ENCODE results near the gene FZD2. TPM values are rescaled to one million over a fixed set of nuclear protein-coding genes. Genes with fewer than 3 reads are reported as not detected.

Gene FZD2
- total and polyA plus RNA-seq, 2 of the 13 experiments (the other 11 are each of a cell fraction or from before 2014, with no cell fraction given): 0.07 to 0.13 TPM

DNA sequence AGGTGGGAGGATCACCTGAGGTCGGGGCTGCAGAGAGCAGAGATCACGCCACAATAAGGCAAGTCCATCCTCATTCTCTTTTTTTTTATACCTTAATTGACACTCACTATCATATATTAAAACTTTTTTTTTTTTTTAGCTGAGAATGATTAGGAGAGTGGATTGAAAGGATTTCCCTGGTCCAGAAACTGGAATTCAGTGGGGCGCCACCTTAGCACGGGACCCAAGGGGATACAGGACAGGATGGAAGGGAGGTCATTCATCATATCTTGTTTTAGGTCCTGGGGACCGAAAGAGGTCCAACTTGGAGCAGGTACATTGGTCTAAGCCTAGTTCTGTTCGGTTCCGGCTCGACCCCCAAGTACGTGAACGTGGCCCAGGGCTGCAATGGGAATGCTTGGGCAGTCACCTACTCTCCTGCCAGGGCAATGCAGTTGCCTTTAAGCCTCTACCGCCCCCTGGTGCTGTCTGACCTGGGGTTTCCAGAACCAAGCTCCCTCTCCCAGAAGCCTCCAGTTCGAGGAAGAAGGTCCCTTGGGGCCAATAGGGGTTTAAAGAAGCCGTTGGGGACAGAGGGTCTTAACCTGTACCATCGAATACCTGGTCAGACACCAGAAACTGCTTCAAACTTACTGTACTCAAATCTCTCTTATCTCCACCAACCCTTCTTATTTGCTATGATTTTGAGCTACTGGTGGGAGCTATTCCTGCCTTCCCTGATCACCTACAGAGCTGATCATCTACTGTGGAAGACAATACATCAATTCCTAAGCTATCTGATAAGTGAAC is 34.2 kb upstream of the FZD2 start (continued):
- TF ChIP-seq, protein P1, sequence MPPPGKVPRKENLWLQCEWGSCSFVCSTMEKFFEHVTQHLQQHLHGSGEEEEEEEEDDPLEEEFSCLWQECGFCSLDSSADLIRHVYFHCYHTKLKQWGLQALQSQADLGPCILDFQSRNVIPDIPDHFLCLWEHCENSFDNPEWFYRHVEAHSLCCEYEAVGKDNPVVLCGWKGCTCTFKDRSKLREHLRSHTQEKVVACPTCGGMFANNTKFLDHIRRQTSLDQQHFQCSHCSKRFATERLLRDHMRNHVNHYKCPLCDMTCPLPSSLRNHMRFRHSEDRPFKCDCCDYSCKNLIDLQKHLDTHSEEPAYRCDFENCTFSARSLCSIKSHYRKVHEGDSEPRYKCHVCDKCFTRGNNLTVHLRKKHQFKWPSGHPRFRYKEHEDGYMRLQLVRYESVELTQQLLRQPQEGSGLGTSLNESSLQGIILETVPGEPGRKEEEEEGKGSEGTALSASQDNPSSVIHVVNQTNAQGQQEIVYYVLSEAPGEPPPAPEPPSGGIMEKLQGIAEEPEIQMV (CRISPR knock-in tag; IDR thresholded peaks at IDR 0.05; ENCODE audit: low read depth): no peak
- TF ChIP-seq ZNF782 (CRISPR knock-in tag; IDR thresholded peaks at IDR 0.05; ENCODE audit: borderline replicate concordance): no peak
- TF ChIP-seq KDM2A (CRISPR knock-in tag; IDR thresholded peaks at IDR 0.05; ENCODE audit: borderline replicate concordance, low read depth): peak; percentile 77
- no peak for TF ChIP-seq SNRNP70 (IDR thresholded peaks at IDR 0.05; ENCODE audit: low read depth, low read length)
- peak; percentile 72; the same call in 1 of the 2 replicates for TF ChIP-seq TBX2 (CRISPR knock-in tag; IDR thresholded peaks at IDR 0.05; ENCODE audit: borderline replicate concordance)
- TF ChIP-seq, protein P2, sequence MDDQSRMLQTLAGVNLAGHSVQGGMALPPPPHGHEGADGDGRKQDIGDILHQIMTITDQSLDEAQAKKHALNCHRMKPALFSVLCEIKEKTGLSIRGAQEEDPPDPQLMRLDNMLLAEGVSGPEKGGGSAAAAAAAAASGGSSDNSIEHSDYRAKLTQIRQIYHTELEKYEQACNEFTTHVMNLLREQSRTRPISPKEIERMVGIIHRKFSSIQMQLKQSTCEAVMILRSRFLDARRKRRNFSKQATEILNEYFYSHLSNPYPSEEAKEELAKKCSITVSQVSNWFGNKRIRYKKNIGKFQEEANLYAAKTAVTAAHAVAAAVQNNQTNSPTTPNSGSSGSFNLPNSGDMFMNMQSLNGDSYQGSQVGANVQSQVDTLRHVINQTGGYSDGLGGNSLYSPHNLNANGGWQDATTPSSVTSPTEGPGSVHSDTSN (CRISPR knock-in tag; IDR thresholded peaks at IDR 0.05; ENCODE audit: borderline replicate concordance): no peak
- TF ChIP-seq, protein P3, sequence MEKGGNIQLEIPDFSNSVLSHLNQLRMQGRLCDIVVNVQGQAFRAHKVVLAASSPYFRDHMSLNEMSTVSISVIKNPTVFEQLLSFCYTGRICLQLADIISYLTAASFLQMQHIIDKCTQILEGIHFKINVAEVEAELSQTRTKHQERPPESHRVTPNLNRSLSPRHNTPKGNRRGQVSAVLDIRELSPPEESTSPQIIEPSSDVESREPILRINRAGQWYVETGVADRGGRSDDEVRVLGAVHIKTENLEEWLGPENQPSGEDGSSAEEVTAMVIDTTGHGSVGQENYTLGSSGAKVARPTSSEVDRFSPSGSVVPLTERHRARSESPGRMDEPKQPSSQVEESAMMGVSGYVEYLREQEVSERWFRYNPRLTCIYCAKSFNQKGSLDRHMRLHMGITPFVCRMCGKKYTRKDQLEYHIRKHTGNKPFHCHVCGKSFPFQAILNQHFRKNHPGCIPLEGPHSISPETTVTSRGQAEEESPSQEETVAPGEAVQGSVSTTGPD (CRISPR knock-in tag; IDR thresholded peaks at IDR 0.05): no peak
- TF ChIP-seq ZNF572 (CRISPR knock-in tag; IDR thresholded peaks at IDR 0.05): no peak
- TF ChIP-seq ZNF614 (CRISPR knock-in tag; IDR thresholded peaks at IDR 0.05; ENCODE audit: borderline replicate concordance): no peak; the same call in 1 of the 2 replicates
- TF ChIP-seq KAT2B (IDR thresholded peaks at IDR 0.05; ENCODE audit: borderline replicate concordance, low read depth, low read length): no peak
